Tibial nerve (tissue), 4 donors: ENCODE results near the gene ANXA11. TPM values are rescaled to one million over a fixed set of nuclear protein-coding genes. Genes with fewer than 3 reads are reported as not detected.

Experiments
- DNase-seq, 2 donors: peaks; one replicate each; pipeline ENCODE4 v3.0.0-alpha.2; 2019; ENCODE audit warnings: low spot score in 2 of 2
- H3K27ac ChIP-seq, 4 donors: fragments of 200-600 bp; sonication (generic) in 3 of 4; one replicate each; pipeline ENCODE4 v1.5.1; 2017 to 2019; ENCODE audit warnings: mild to moderate bottlenecking in 1 of 4
- H3K27me3 ChIP-seq, 2 donors: fragments of 200-600 bp; sonication (generic) in 1 of 2; one replicate each; pipeline versions ENCODE4 v1.5.1 to v1.6.0; 2017 to 2019
- H3K36me3 ChIP-seq, 3 donors: fragments of 200-600 bp; sonication (generic); one replicate each; pipeline ENCODE4 v1.5.1; 2018 to 2019
- H3K4me1 ChIP-seq, 4 donors: fragments of 200-600 bp; sonication (generic) in 3 of 4; one replicate each; pipeline ENCODE4 v1.5.1; 2017 to 2019
- H3K4me3 ChIP-seq, 4 donors: fragments of 200-600 bp; sonication (generic) in 3 of 4; one replicate each; pipeline ENCODE4 v1.5.1; 2017 to 2019; ENCODE audit warnings: mild to moderate bottlenecking in 1 of 4, moderate library complexity in 1 of 4
- H3K9me3 ChIP-seq, 4 donors: fragments of 200-600 bp; sonication (generic) in 3 of 4; one replicate each; pipeline ENCODE4 v1.5.1; 2017 to 2019
- EP300 ChIP-seq, 2 donors: sonication (generic); formaldehyde crosslinking; IDR thresholded peaks; one replicate each; pipeline ENCODE4 v1.6.1; 2017; ENCODE audit warnings: antibody characterized with exemption in 2 of 2, mild to moderate bottlenecking in 1 of 2
- POLR2A ChIP-seq, 2 donors: fragments of 450-650 bp; IDR thresholded peaks; one replicate each; pipeline ENCODE4 v1.6.1; 2017; ENCODE audit warnings: antibody characterized with exemption in 2 of 2, mild to moderate bottlenecking in 2 of 2, moderate library complexity in 2 of 2
- WGBS, 2 donors: methylation state at CpG; one replicate each; pipeline ENCODE4 v1.1.5; 2018; 5-methylcytosine and 5-hydroxymethylcytosine counted together
- total RNA-seq, 4 donors: library from RNA; depleted of rRNA; stranded (reverse); fragments of >200 nt; gene quantifications; one replicate each; pipeline ENCODE4 v1.1.0, GENCODE V29; 2016
- TF ChIP-seq, protein P1 (sequence below), 5 experiments: fragments of 200-600 bp in 3 of 5; fragments of 450-650 bp in 2 of 5; sonication (generic) in 3 of 5; IDR thresholded peaks; one replicate each; pipeline ENCODE4 v1.5.1; 2016 to 2019; ENCODE audit warnings: antibody characterized with exemption in 5 of 5, mild to moderate bottlenecking in 3 of 5, moderate library complexity in 2 of 5

Gene ANXA11
- total RNA-seq, 4 donors from 2014 or later, result 99.8 to 128 (median 113) TPM

GRCh38 chr10:80196270-80196949, 8.9 kb downstream of the ANXA11 start:
- TF ChIP-seq EP300 (IDR thresholded peaks at IDR 0.05) (no peak), POLR2A (IDR thresholded peaks at IDR 0.05) (no peak)
- TF ChIP-seq, protein P1, sequence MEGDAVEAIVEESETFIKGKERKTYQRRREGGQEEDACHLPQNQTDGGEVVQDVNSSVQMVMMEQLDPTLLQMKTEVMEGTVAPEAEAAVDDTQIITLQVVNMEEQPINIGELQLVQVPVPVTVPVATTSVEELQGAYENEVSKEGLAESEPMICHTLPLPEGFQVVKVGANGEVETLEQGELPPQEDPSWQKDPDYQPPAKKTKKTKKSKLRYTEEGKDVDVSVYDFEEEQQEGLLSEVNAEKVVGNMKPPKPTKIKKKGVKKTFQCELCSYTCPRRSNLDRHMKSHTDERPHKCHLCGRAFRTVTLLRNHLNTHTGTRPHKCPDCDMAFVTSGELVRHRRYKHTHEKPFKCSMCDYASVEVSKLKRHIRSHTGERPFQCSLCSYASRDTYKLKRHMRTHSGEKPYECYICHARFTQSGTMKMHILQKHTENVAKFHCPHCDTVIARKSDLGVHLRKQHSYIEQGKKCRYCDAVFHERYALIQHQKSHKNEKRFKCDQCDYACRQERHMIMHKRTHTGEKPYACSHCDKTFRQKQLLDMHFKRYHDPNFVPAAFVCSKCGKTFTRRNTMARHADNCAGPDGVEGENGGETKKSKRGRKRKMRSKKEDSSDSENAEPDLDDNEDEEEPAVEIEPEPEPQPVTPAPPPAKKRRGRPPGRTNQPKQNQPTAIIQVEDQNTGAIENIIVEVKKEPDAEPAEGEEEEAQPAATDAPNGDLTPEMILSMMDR (IDR thresholded peaks at IDR 0.05), result no peak
- DNase-seq, result no peak
- Histone ChIP-seq H3K27ac (peak overlapping the region in 3 of 4 donors; percentile 61 to 69 (median 67)), H3K9me3 (peaks cover 0 to 11% (median 0%) of the 10 kb centered on the region in 4 donors), H3K36me3 (no peaks in the 10 kb centered on the region), H3K27me3 (no peaks in the 10 kb centered on the region), H3K4me3 (no peak overlapping the region), H3K4me1 (peaks cover 0 to 77% (median 40%) of the 10 kb centered on the region in 4 donors)
- WGBS, 2 donors, result 68% methylated on average over 8 of the region's 8 CpGs

- Histone ChIP-seq H3K27me3 (no peaks in the 10 kb centered on the region), H3K36me3 (no peaks in the 10 kb centered on the region), H3K4me3 (no peak overlapping the region), H3K9me3 (peaks cover 0 to 11% (median 0%) of the 10 kb centered on the region in 4 donors), H3K4me1 (peaks cover 0 to 64% (median 34%) of the 10 kb centered on the region in 4 donors), H3K27ac (peak overlapping the region in 1 of 4 donors; percentile 69)
- TF ChIP-seq POLR2A (IDR thresholded peaks at IDR 0.05) (no peak), EP300 (IDR thresholded peaks at IDR 0.05) (no peak)
- TF ChIP-seq, protein P1 (IDR thresholded peaks at IDR 0.05), result no peak
- DNase-seq, result no peak
- WGBS, 2 donors, result 89 to 100% methylated on average over 3 to 4 of the region's 4 CpGs
Measured at GRCh38 chr10:80195046-80195574, 10.2 kb downstream of the ANXA11 start.

GRCh38 chr10:80194373-80195045, 10.8 kb downstream of the ANXA11 start:
- Histone ChIP-seq H3K4me1 (peaks cover 0 to 58% (median 36%) of the 10 kb centered on the region in 4 donors), H3K27me3 (no peaks in the 10 kb centered on the region), H3K36me3 (no peaks in the 10 kb centered on the region), H3K9me3 (peaks cover 0 to 11% (median 0%) of the 10 kb centered on the region in 4 donors), H3K4me3 (no peak overlapping the region), H3K27ac (peak overlapping the region in 1 of 4 donors; percentile 13)
- WGBS, 2 donors, result 64 to 75% methylated on average over 11 of the region's 11 CpGs
- no peak for DNase-seq
- TF ChIP-seq EP300 (IDR thresholded peaks at IDR 0.05) (no peak), POLR2A (IDR thresholded peaks at IDR 0.05) (no peak)
- TF ChIP-seq, protein P1 (IDR thresholded peaks at IDR 0.05), result no peak

- H3K4me1 ChIP-seq, result peaks cover 0 to 58% (median 43%) of the 10 kb centered on the region in 4 donors
- no peak overlapping the region for H3K4me3 ChIP-seq
- TF ChIP-seq, protein P1 (IDR thresholded peaks at IDR 0.05), result no peak
- TF ChIP-seq POLR2A (IDR thresholded peaks at IDR 0.05) (no peak), EP300 (IDR thresholded peaks at IDR 0.05) (no peak)
Measured at GRCh38 chr10:80192553-80192952, 12.8 kb downstream of the ANXA11 start.

More at GRCh38 chr10:80192553-80192952, 12.8 kb downstream of the ANXA11 start:
- Histone ChIP-seq H3K36me3 (no peaks in the 10 kb centered on the region), H3K9me3 (peaks cover 0 to 11% (median 0%) of the 10 kb centered on the region in 4 donors), H3K27me3 (no peaks in the 10 kb centered on the region), H3K27ac (peak overlapping the region in 1 of 4 donors; percentile 48)
- DNase-seq, result no peak
